Subcutaneous adipose tissue (tissue), 4 donors: Measurements from ENCODE around the gene ACSL5. TPM values are rescaled to one million over a fixed set of nuclear protein-coding genes. Genes with fewer than 3 reads are reported as not detected.

Experiments
- total RNA-seq, 4 donors: library from RNA; depleted of rRNA; stranded (reverse); fragments of >200 nt; gene quantifications; one replicate each; pipeline ENCODE4 v1.1.0, GENCODE V29; 2016
- TF ChIP-seq, protein P1 (sequence below): fragments of 450-650 bp; IDR thresholded peaks from one replicate; pipeline ENCODE4 v1.5.1; 2016; ENCODE audit warnings: low read depth, mild to moderate bottlenecking, control low read depth, antibody characterized with exemption, moderate library complexity

Gene ACSL5
- total RNA-seq, 4 donors from 2014 or later = 24.9 to 50.5 (median 34.3) TPM

DNA sequence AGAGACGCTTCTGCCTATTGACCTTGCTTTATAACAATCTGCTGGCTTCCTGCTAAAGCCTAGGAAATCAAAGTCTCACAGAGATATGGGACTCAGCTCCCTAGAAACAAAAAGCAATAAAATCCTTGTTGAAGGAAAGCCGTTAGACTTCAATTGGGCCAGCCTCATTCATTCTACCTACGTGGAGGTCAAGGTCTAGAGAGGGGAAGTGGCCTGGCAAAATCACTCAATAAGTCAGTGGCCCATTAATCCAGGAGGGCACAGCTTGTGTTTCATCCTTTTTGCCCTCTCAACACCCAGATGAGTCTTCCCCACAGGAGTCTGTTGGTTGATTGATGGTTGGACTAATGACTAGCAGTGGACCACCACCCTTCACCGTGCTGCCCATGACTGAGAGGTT lies 40.5 kb upstream of the ACSL5 start:
- TF ChIP-seq, protein P1, sequence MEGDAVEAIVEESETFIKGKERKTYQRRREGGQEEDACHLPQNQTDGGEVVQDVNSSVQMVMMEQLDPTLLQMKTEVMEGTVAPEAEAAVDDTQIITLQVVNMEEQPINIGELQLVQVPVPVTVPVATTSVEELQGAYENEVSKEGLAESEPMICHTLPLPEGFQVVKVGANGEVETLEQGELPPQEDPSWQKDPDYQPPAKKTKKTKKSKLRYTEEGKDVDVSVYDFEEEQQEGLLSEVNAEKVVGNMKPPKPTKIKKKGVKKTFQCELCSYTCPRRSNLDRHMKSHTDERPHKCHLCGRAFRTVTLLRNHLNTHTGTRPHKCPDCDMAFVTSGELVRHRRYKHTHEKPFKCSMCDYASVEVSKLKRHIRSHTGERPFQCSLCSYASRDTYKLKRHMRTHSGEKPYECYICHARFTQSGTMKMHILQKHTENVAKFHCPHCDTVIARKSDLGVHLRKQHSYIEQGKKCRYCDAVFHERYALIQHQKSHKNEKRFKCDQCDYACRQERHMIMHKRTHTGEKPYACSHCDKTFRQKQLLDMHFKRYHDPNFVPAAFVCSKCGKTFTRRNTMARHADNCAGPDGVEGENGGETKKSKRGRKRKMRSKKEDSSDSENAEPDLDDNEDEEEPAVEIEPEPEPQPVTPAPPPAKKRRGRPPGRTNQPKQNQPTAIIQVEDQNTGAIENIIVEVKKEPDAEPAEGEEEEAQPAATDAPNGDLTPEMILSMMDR = no peak

DNA sequence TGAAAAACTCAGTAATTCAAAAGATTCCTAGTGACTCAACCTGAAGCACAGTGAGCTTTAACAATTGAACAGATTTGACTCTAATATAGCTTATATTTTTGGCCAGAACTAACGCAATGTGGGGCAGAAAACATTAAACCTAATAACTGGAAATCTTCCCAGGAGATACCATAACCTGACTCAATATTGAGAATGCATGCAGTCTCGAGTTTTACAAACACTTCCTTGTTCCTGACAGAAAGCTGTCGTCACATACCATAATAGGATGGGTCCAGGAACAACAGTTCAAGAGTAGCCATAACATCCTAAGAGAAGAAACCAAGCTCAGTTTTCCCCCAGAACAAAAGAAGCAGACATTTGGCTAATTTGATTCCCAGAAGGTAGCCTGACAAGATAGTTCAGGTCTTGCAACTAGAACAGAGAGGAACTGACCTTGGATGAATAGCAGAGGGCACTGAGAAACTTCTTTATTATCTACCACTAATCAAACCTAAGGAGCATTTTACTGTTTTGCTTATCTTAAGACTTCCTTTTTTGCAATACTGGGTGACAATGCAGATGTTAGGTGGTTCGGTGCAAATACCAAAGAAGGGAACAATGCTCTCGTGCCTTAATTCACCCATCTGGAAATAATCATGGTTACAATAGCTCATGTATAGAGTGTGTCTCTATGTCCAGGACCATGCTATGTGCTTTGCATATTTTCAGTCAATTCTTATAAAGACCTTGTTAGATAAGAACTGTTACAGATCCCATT lies 38.6 kb upstream of the ACSL5 start:
- TF ChIP-seq, protein P1 = no peak

DNA sequence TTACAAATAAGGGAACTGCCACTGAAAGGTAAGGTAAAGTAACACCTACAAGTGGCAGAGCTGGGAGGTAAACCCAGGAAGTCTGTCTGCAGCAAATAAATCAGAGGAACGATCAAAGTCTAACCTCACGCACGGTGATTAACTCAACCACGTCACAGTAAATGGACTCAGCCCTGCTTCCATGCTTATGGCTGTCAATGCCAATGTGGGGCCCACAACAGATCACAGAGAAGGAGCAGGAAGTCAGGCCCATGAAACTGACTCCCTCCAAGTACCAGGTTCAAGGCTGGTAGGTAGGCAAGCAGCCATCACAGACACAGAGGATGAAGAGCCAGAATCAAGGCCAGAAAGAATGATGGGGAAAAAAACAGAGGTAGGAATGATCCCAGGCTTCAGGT lies 38.0 kb upstream of the ACSL5 start:
- TF ChIP-seq, protein P1 = no peak

GRCh38 chr10:112336556-112337201 lies 37.2 kb upstream of the ACSL5 start:
- TF ChIP-seq, protein P1 = no peak

DNA sequence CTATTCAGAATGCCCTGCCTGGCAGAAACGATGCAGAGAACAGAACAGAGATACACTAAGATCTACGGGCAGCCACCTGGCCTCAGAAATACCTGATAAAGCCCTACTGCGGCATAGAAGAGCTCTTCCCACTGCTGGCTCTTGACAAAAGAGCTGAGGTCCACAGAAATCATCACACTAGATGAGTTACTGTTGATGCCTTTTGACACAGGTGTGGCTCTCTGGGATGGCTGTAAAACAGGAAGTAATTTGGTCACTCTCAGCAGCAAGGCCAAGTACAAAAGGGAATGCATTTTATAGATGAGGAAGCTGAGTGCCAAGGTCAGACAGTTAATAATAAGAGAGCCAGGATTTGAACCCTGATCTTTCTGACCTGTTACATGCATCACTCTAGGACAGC lies 35.0 kb upstream of the ACSL5 start:
- TF ChIP-seq, protein P1 = no peak

GRCh38 chr10:112340601-112341000 lies 33.3 kb upstream of the ACSL5 start:
- TF ChIP-seq, protein P1 = no peak

DNA sequence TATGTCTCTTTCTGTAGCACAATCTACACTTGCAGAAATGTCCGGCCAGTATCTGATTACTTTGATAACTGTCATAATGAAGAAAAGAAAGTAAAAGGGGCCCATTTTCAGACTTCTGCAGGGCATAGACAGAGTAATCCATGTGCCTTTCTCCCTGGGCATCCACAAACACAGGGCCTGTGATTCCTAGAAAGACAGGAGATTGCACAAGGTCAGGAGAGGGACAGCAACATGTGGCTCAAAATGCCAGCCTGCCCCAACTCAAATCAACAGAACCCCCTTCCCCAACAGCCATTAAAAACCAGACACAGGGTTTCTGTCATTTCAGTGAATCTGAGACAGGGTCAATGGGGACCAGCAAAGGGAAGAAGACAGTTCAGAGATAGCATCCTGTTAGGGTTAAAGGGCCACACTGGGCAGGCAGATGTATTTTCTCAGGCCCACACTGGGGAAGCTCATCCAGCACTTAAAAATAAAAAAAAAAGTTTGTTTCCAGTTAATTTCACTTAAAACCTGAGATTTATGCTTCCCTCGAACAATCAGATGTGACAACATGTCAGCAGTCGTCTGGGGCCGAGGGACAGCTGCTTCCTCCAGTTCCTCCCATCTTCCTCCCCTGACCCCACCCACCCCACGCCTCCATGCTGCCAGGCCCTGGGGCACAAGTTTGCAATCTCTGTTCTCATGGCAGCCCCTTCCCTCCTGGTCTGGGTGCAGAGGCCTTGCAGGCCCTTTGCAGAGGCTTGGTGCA lies 30.7 kb upstream of the ACSL5 start:
- TF ChIP-seq, protein P1 = no peak
